ENCODE data around the gene SMC4.

Gene SMC4

DNA sequence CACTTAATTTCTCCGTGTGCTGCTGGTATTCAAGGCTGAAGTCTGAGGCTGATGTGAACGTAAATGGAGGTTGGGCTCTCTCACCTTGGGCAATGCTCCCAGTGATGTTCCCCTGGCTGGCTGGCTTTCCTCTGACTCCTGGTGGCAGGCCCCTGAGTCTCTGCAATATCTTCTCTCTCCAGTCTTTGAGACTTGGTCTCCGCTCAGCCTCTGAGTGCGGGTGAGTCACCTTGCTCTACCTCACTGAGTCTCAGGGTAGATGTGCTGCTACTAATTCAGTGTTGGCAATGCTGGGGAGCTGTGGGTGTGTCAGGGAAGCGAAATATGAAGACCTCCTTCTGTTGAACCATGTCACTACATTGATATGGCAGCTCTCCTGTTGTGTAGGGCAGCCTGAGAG, 81.5 kb downstream of the SMC4 start:
- DNase-seq = no peak

- no peak for DNase-seq
These were observed 82.4 kb downstream of the SMC4 start for GRCh38 chr3:160481856-160482255.

DNA sequence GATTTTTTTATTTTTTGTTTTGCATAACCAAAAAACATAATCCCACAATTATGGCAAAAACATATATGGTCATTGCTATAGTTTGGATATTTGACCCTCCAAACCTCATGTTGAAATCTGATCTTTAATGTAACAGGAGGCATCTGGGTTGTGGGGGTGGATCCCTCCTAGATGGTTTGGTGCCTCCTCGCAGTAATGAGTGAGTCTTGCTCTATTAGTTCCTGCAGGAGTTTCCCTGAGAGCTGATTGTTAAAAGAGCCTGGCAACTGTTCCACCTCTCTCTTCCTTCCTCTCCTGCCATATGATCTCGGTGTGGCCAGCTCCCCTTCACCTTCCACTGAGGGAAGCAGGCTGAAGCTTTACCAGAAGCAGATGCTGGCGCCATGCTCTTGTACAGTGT, 83.3 kb downstream of the SMC4 start:
- no peak for DNase-seq

All from CD4-positive, alpha-beta T cell treated with Interleukin-17A for 4 hours (primary cell).